HepG2 (cell line): ENCODE results near the gene SRCIN1. TPM values are rescaled to one million over a fixed set of nuclear protein-coding genes. Genes with fewer than 3 reads are reported as not detected.
A peak's percentile ranks its signal among the peaks of the same experiment; 100 is the strongest.

ENCODE experiments used
- BRD4 ChIP-seq: sonication (generic); formaldehyde crosslinking; IDR thresholded peaks from 2 replicates; pipeline ENCODE4 v1.4.0; 2020; ENCODE audit warnings: missing genetic modification reagents
- MTERF4 ChIP-seq: sonication (generic); formaldehyde crosslinking; IDR thresholded peaks from 2 replicates; pipeline ENCODE4 v1.8.0; 2023; ENCODE audit warnings: mild to moderate bottlenecking, missing genetic modification reagents
- NR2C2 ChIP-seq: sonication (generic); formaldehyde crosslinking; IDR thresholded peaks from 2 replicates; pipeline ENCODE4 v1.4.0; 2020; ENCODE audit warnings: missing genetic modification reagents, mild to moderate bottlenecking, moderate library complexity, borderline replicate concordance
- PBX2 ChIP-seq: IDR thresholded peaks from 2 replicates; pipeline ENCODE4 v1.6.1; 2016; ENCODE audit warnings: control low read depth
- REL ChIP-seq: sonication (generic); formaldehyde crosslinking; conservative IDR thresholded peaks from 2 replicates; pipeline ENCODE4 v1.8.0; 2022; ENCODE audit warnings: mild to moderate bottlenecking, missing genetic modification reagents, moderate library complexity
- RELA ChIP-seq: sonication (generic); formaldehyde crosslinking; IDR thresholded peaks from 2 replicates; pipeline ENCODE4 v1.4.0; 2020; ENCODE audit warnings: missing genetic modification reagents
- RNF2 ChIP-seq: fragments of 450-650 bp; conservative IDR thresholded peaks from 2 replicates; pipeline ENCODE4 v1.6.1; 2016; ENCODE audit warnings: low read depth
- UBTF ChIP-seq: sonication (generic); formaldehyde crosslinking; IDR thresholded peaks from 2 replicates; pipeline ENCODE4 v1.4.0; 2020; ENCODE audit warnings: mild to moderate bottlenecking, missing genetic modification reagents
- ZFX ChIP-seq: sonication (generic); formaldehyde crosslinking; IDR thresholded peaks from 2 replicates; pipeline ENCODE4 v1.4.0; 2020; ENCODE audit warnings: mild to moderate bottlenecking, low read depth, missing genetic modification reagents, moderate library complexity
- ZFY ChIP-seq: sonication (generic); formaldehyde crosslinking; IDR thresholded peaks from 2 replicates; pipeline ENCODE4 v1.4.0; 2020; ENCODE audit warnings: missing genetic modification reagents
- ZNF234 ChIP-seq: sonication (generic); formaldehyde crosslinking; conservative IDR thresholded peaks from 2 replicates; pipeline ENCODE4 v1.5.1; 2020; ENCODE audit warnings: mild to moderate bottlenecking, missing genetic modification reagents
- ZNF441 ChIP-seq: sonication (generic); formaldehyde crosslinking; IDR thresholded peaks from 2 replicates; pipeline ENCODE4 v1.7.0; 2021; ENCODE audit warnings: missing genetic modification reagents, borderline replicate concordance
- ZNF503 ChIP-seq: sonication (generic); formaldehyde crosslinking; IDR thresholded peaks from 2 replicates; pipeline ENCODE4 v1.4.0; 2020; ENCODE audit warnings: missing genetic modification reagents
- ZNF589 ChIP-seq: sonication (generic); formaldehyde crosslinking; conservative IDR thresholded peaks from 2 replicates; pipeline ENCODE4 v1.8.0; 2022; ENCODE audit warnings: mild to moderate bottlenecking, moderate library complexity, missing genetic modification reagents
- ZNF883 ChIP-seq: sonication (generic); formaldehyde crosslinking; IDR thresholded peaks from 2 replicates; pipeline ENCODE4 v1.5.1; 2020; ENCODE audit warnings: mild to moderate bottlenecking, missing genetic modification reagents; ENCODE audit errors: not compliant biosample characterization
- polyA plus RNA-seq, 8 experiments: library from polyadenylated mRNA; depleted of rRNA in 3 of 8; stranded (reverse) in 7 of 8; unstranded in 1 of 8; fragments of >200 nt; fragmentation: Illumina TruSeq in 4 of 8; extraction: Trizol in 4 of 8; gene quantifications; 2 replicates each; pipeline versions ENCODE4 v1.2.1 to v1.2.3, GENCODE V29; 2011 to 2016; ENCODE audit warnings: low read depth in 4 of 8, missing spikeins in 1 of 8, mixed read lengths in 1 of 8; ENCODE audit not compliant: insufficient read depth in 1 of 8
- total RNA-seq, 5 experiments: library from RNA; depleted of rRNA; stranded (reverse); fragments of >200 nt; fragmentation: Illumina TruSeq; extraction: Trizol; gene quantifications; 2 replicates each; pipeline ENCODE4 v1.2.3, GENCODE V29; 2016; ENCODE audit warnings: low read depth in 1 of 5
- TF ChIP-seq, protein P1 (sequence below): sonication (generic); formaldehyde crosslinking; IDR thresholded peaks from 2 replicates; pipeline ENCODE4 v1.5.0; 2020; ENCODE audit warnings: missing genetic modification reagents, mild to moderate bottlenecking, borderline replicate concordance
- TF ChIP-seq, protein P2 (sequence below): sonication (generic); formaldehyde crosslinking; IDR thresholded peaks from 2 replicates; pipeline ENCODE4; 2020; ENCODE audit warnings: missing genetic modification reagents, mild to moderate bottlenecking, borderline replicate concordance

Gene SRCIN1
- total and polyA plus RNA-seq, 2 of the 13 experiments (the other 11 are each of a cell fraction or from before 2014, with no cell fraction given), result 1.2 to 9.6 TPM

- TF ChIP-seq, protein P1, sequence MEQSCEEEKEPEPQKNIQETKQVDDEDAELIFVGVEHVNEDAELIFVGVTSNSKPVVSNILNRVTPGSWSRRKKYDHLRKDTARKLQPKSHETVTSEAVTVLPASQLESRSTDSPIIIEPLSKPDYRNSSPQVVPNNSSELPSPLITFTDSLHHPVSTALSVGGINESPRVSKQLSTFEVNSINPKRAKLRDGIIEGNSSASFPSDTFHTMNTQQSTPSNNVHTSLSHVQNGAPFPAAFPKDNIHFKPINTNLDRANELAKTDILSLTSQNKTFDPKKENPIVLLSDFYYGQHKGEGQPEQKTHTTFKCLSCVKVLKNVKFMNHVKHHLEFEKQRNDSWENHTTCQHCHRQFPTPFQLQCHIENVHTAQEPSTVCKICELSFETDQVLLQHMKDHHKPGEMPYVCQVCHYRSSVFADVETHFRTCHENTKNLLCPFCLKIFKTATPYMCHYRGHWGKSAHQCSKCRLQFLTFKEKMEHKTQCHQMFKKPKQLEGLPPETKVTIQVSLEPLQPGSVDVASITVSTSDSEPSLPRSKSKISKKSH, result peak; percentile 80; the same call in 1 of the 2 replicates
- TF ChIP-seq ZNF441 (CRISPR knock-in tag) (no peak), ZNF883 (CRISPR knock-in tag) (peak; percentile 10), ZNF503 (no peak), UBTF (CRISPR knock-in tag) (0 out of 2 replicates have a peak, but pooled peaks have one; percentile 21), ZFY (CRISPR knock-in tag) (peak; percentile 56; the same call in 1 of the 2 replicates), PBX2 (CRISPR knock-in tag) (no peak), ZNF234 (CRISPR knock-in tag) (no peak), RELA (CRISPR knock-in tag) (no peak), ZNF589 (CRISPR knock-in tag) (no peak), BRD4 (CRISPR knock-in tag) (no peak), RNF2 (peak; percentile 70), MTERF4 (CRISPR knock-in tag) (no peak), NR2C2 (CRISPR knock-in tag) (peak; percentile 93), REL (CRISPR knock-in tag) (0 out of 2 replicates have a peak, but pooled peaks have one; percentile 56), ZFX (peak; percentile 62)
- TF ChIP-seq, protein P2, sequence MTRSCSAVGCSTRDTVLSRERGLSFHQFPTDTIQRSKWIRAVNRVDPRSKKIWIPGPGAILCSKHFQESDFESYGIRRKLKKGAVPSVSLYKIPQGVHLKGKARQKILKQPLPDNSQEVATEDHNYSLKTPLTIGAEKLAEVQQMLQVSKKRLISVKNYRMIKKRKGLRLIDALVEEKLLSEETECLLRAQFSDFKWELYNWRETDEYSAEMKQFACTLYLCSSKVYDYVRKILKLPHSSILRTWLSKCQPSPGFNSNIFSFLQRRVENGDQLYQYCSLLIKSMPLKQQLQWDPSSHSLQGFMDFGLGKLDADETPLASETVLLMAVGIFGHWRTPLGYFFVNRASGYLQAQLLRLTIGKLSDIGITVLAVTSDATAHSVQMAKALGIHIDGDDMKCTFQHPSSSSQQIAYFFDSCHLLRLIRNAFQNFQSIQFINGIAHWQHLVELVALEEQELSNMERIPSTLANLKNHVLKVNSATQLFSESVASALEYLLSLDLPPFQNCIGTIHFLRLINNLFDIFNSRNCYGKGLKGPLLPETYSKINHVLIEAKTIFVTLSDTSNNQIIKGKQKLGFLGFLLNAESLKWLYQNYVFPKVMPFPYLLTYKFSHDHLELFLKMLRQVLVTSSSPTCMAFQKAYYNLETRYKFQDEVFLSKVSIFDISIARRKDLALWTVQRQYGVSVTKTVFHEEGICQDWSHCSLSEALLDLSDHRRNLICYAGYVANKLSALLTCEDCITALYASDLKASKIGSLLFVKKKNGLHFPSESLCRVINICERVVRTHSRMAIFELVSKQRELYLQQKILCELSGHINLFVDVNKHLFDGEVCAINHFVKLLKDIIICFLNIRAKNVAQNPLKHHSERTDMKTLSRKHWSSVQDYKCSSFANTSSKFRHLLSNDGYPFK (CRISPR knock-in tag), result peak; percentile 49; the same call in 1 of the 2 replicates
Measured at GRCh38 chr17:38585056-38585917, 20.5 kb downstream of the SRCIN1 start (continued).
